Fibroblast of skin of back (primary cell): ENCODE measurements around the gene BSN.

ENCODE experiments used
- DNase-seq: peaks from one replicate; pipeline ENCODE4 v3.0.0-alpha.2; 2013

Gene BSN

DNA sequence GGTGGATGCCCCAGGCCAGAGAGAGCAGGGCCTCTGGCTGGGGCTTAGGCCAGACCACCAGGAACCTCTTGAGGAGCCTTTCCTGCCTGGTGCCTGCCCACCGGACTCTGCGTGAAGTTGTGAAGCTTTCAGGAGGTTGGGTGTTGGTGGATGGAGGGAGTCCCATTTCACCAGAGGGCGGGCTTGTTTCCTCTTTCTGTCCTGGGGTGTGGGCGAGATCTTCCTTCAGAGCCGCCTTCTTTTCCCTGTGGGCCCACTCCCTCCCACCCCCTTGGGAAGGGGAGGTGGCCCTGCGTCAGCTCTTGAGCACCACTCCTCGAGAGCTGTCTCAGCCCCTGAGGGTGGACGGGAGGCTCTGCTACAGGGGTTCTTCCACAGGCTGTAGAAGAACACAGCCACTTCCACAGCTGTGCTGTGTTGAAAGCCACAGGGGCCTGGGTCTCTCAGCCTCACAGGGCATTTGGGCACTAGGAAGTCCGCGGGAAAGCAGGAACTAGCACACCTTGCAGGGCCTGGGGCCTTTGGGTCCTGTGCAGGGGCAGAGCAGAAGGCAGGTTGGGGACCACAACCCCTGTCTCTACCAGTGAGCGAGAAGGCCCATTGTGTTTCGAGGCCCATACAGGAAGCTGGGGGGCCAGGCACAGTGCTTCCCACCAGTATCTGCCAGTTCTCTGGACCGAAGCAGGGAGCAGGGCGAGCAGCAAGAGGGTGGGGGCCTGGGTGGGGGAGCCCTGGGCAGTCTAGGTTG is 163.1 kb downstream of the BSN start:
- DNase-seq, result no peak

DNA sequence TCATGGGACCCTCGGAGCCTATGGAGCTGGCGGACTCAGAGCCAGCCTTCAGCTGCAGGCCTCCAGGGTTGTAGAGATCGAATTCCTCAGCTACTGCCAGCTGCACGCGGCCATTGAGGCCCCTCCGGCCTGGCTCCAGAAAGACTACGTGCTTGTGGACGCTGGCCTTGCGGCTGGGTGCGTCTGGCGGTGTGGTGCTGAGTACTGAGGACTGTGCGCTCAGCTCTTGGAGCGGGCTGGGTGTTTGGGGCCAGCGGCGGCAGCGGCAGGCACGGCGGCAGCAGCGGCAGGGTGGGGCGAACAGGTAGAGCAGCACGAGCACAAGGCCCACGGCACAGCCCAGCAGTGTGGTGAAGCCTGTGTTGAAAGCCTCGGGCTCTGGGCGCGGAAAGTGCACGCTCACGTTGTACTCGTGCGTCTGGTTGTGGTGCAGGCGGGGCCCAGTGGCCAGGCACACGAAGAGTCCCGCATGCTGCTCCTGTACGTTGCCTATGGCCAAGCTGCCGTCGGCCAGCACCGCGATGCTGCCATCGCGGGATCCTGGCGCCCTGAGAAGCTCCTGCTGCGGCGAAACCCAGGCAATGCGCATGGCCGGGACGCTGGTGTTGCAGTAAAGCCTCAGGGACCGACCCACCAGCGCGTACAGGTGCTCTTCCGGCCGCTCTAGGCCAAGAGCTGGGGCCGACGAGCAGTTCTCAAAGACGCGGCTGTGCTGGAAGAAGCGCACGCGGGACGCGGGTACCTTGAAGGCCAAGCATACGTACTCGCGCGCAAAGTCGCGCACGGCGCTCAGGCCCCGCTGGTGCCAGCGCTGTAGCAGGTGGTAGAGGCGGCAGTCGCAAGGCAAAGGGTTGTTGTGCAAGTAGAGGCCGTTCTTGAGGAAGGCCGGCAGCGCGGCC is 163.9 kb downstream of the BSN start:
- no peak for DNase-seq

DNA sequence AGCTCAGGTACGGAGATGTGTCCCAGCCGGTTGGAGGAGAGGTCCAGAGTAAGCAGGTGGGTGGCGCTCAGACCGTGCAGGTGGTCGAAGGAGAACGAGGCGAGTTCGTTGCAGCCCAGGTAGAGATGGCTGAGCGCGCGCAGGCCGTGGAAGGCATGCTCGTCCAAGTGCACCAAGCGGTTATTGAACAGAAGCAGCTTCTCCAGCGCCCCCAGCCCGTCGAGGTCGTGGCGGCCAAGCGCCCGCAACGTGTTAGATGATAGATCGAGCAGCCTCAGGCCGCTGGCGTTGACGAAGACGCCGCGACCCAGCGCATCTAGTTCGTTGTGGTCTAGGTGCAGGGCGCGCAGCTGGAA is 164.6 kb downstream of the BSN start:
- DNase-seq, result no peak

DNA sequence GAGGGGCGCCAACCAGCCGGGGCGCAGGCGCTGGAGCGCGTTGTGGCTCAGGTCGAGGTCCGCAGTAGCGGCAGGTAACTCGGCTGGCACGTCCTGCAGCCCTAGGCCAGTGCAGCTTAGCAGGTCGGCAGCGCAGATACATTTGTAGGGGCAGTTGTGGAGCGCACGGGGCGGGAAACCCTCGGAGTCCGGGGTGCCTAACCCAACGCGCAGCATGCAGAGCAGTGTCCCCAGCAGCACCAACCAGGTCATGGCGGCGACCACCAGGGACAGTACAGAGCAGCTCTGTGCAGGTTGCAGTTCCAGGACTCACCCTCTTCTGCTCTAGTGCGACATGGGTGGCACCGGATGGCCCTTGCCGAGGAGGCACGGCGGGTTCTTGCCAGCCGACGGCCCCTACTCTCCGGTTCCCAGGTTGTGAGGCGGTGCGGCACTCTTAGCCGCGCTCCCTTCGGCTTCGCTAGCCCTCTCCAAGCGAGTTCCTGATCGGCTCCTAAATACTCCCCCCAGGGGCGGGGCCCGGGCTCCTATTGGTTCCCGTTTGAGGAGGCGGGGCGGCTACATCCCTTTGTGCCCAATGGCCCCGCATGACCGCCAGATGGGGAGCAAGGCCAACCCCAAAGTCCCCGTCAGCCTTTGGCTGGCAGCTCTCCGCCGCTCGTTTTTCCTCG is 165.1 kb downstream of the BSN start, which contains the start of gene AMIGO3:
Gene AMIGO3, minus strand, starts transcription at position 471 of the 671 bp plus-strand sequence. Its CDS starts 219 bp downstream, at position 252.
- peak; percentile 92 for DNase-seq
